ENCODE data around the gene BMERB1.
"Not testable (repeated sequence)": the region's sequence is repeated elsewhere in the genome, so short reads cannot be mapped to it uniquely, and the experiment has no call there.

BMERB1 gene

DNA sequence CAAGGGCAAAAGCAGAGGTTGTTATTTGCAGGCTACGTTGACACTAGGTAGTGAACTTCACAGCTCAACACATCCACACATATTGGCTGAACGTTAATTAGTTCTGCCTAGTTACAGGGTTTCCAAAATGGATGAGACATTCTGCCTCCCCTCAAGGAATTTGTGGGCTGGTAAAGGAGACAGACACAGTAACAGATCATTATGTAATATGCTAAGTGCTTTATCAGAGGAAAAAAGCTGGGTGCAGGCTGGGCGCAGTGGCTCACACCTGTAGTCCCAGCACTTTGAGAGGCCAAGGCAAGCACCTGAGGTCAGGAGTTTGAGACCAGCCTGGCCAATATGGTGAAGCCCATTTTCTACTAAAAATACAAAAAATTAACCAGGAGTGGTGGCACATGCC lies 26.2 kb downstream of the BMERB1 start:
- no peak overlapping the region for H3K4me3 ChIP-seq (ENCODE audit: low read depth, low read length)
- ChIA-PET CTCF (interaction anchor here (1.4 kb wide), 1 partner anchor 20 kb away, joined by 3 read pairs; no protein-coding TSS in a partner anchor), POLR2A (no interaction called here)
- no peak for DNase-seq (ENCODE audit: low read depth, low spot score)
- TF ChIP-seq, protein P1, sequence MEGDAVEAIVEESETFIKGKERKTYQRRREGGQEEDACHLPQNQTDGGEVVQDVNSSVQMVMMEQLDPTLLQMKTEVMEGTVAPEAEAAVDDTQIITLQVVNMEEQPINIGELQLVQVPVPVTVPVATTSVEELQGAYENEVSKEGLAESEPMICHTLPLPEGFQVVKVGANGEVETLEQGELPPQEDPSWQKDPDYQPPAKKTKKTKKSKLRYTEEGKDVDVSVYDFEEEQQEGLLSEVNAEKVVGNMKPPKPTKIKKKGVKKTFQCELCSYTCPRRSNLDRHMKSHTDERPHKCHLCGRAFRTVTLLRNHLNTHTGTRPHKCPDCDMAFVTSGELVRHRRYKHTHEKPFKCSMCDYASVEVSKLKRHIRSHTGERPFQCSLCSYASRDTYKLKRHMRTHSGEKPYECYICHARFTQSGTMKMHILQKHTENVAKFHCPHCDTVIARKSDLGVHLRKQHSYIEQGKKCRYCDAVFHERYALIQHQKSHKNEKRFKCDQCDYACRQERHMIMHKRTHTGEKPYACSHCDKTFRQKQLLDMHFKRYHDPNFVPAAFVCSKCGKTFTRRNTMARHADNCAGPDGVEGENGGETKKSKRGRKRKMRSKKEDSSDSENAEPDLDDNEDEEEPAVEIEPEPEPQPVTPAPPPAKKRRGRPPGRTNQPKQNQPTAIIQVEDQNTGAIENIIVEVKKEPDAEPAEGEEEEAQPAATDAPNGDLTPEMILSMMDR (IDR thresholded peaks at IDR 0.05; ENCODE audit: insufficient read depth, low read length, missing control alignments), result no peak

DNA sequence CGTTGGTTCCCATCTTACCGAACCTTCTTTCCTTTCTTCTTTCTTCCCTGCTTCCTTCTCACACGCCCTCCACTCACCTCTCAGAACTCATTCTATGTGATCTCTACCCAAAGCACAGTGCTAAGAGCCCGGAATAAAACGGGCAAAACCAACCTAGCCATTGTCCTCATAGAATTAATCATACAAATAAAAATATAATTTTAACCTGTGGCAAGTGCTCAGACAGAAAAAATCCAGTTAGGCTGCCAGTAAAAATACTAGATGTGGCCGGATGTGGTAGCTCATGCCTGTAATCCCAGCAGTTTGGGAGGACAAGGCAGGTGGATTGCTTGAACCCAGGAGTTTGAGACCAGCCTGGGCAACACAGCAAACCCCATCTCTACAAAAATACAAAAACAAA lies 27.0 kb downstream of the BMERB1 start:
- CTCF ChIA-PET, result interaction anchor here (1.4 kb wide), 2 partner anchors 8 to 19 kb away, joined by 3 to 5 read pairs; no protein-coding TSS in a partner anchor
- H3K4me3 ChIP-seq (ENCODE audit: low read depth, low read length), result no peak overlapping the region
- TF ChIP-seq, protein P1 (IDR thresholded peaks at IDR 0.05; ENCODE audit: insufficient read depth, low read length, missing control alignments), result no peak
- no peak for DNase-seq (ENCODE audit: low read depth, low spot score)
- POLR2A ChIA-PET, result no interaction called here

DNA sequence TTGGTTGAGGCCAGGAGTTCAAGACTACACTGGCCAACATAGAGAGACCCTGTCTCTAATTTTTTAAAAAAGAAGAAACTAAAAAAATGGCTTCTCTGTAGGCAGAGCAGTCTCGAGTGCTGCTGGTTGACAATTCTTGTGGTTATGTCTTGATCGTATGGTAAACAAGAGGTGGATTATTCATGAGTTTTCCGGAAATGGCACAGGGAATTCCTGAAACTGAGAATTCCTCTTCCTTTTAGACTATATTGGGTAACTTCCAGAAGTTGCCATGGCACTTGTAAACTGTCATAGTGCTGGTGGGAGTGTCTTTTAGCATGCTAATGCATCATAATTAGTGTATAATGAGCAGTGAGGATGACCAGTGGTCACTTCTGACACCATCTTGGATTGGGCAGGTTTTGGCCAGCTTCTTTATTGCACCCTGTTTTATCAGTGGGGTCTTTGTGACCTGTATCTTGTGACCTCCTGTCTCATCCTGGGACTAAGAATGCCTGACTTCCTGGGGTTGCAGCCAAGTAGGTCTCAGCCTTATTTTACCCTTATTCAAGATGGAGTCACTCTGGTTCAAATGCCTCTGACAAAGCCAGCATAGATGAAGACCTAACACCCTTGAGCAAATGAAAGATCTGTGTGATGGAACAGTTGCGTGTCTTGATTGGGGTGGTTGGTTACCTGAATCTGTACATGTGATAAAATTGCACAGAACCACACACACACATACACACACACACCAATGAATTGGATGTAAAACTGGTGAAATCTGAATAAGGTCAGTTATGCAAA lies 30.2 kb downstream of the BMERB1 start:
- TF ChIP-seq, protein P1 (IDR thresholded peaks at IDR 0.05; ENCODE audit: insufficient read depth, low read length, missing control alignments), result no peak
- POLR2A ChIA-PET, result no interaction called here
- no peak overlapping the region for H3K4me3 ChIP-seq (ENCODE audit: low read depth, low read length)
- DNase-seq (ENCODE audit: low read depth, low spot score), result no peak
- CTCF ChIA-PET, result interaction anchor here (1.3 to 1.4 kb wide), 4 partner anchors 8 to 37 kb away, joined by 3 to 10 read pairs (median 4); no protein-coding TSS in a partner anchor

DNA sequence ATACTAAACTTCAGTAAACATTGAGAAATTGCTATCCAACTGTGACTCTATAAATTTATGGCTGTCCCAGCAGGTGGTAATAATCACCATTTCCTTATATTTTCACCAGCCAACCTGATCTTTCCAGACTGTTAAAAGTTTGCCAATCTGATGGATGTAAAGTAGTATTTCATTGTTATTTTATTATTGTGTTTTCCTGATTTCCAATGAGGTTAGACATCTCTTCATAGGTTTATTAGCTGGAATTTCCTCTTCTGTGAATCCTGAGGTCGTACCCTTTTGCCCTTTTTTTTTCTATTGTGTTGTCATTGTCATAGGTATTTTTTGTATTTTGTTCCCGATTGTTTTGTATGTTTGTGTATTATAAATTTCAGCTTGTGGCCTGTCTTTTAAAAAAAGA lies 31.7 kb downstream of the BMERB1 start:
- ChIA-PET POLR2A (no interaction called here), CTCF (interaction anchor here (1.0 to 1.4 kb wide), 3 partner anchors 13 to 39 kb away, joined by 3 to 10 read pairs (median 3); no protein-coding TSS in a partner anchor)
- TF ChIP-seq, protein P1 (IDR thresholded peaks at IDR 0.05; ENCODE audit: insufficient read depth, low read length, missing control alignments), result no peak
- no peak overlapping the region for H3K4me3 ChIP-seq (ENCODE audit: low read depth, low read length)
- no peak for DNase-seq (ENCODE audit: low read depth, low spot score)

DNA sequence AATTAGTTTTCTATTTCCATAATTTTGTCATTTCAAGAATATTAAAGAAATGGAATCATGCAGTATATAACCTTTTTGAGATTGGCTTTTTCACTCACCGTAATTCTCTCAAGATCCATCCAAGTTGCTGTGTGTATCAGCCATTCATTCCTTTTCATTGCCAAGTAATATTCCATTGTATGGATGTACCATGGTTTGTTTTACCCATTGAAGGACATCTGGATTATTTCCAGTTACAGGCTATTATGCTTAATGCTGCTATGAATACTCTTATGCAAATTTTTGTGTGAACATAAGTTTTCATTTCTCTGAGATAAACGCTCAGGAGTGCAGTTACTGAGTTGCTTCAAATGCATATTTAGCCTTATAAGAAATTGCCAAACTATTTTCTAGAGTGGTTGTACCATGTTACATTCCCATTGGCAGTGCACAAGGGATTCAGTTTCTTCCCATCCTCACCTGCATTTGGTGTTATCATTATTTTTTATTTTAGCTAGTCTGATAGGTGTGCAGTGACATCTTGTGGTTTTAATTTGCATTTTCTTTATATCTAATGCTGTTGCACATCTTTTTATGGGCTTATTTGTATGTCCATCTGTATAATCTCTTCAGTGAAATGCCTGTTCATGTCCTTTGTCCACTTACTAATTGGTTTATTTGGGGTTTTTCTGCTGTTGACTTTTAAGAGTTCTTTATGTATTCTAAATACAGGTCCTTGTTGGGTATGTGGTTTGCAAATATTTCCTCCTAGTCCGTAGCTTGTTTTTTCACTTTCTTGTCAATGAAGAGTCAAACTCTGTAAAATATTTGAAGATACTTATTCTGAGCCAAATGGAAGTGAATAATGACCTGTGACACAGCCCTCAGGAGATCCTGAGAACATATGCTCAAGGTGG lies 32.7 kb downstream of the BMERB1 start:
- H3K4me3 ChIP-seq (ENCODE audit: low read depth, low read length), result no peak overlapping the region
- no peak for DNase-seq (ENCODE audit: low read depth, low spot score)
- TF ChIP-seq, protein P1 (IDR thresholded peaks at IDR 0.05; ENCODE audit: insufficient read depth, low read length, missing control alignments), result no peak
- ChIA-PET POLR2A (no interaction called here), CTCF (interaction anchor here (0.7 to 1.1 kb wide), 4 partner anchors 9 to 42 kb away, joined by 3 to 4 read pairs (median 4); no protein-coding TSS in a partner anchor)

DNA sequence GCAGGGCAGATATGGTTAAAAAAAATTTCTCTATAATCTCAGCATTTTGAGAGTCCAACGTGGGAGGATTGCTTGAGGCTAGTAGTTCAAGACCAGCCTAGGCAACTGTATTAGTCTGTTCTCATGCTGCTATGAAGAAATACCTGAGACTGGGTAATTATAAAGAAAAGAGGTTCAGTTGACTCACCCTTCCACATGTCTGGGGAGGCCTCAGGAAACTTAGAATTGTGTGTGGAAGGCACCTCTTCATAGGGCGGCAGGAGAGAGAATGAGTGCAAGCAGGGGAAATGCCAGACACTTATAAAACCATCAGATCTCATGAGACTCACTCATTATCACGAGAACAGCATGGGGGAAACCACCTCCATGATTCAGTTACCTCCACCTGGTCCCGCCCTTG lies 42.6 kb downstream of the BMERB1 start:
- DNase-seq (ENCODE audit: low read depth, low spot score); H3K4me3 ChIP-seq (ENCODE audit: low read depth, low read length); POLR2A ChIA-PET: not testable (repeated sequence)
- CTCF ChIA-PET, result interaction anchor here (1.1 to 1.7 kb wide), 2 partner anchors 10 to 42 kb away, joined by 4 read pairs; no protein-coding TSS in a partner anchor
